Mesenchymal stem cell (in vitro differentiated cells and primary cell): Measurements from ENCODE around the gene TIMM22.
"Not testable (repeated sequence)": the region's sequence is repeated elsewhere in the genome, so short reads cannot be mapped to it uniquely, and the experiment has no call there.

Source experiments
- DNase-seq: peaks from one replicate; pipeline ENCODE4 v3.0.0-alpha.2; 2013
- H2AFZ ChIP-seq: one replicate; pipeline ENCODE4 v1.6.1; 2013; ENCODE audit warnings: low read depth, mild to moderate bottlenecking, control low read depth, inconsistent platforms, low read length, moderate library complexity
- H2AK5ac ChIP-seq: 2 replicates; pipeline ENCODE4 v1.6.1; 2013; ENCODE audit warnings: low read length, moderate library complexity, mild to moderate bottlenecking, inconsistent platforms; ENCODE audit not compliant: severe bottlenecking
- H2BK120ac ChIP-seq: one replicate; pipeline ENCODE4 v1.6.1; 2013; ENCODE audit warnings: low read depth, mild to moderate bottlenecking, inconsistent platforms, low read length, moderate library complexity
- H2BK12ac ChIP-seq, 2 experiments: one replicate each; pipeline ENCODE4 v1.6.1; 2013; ENCODE audit warnings: inconsistent platforms in 2 of 2, low read length in 2 of 2, mild to moderate bottlenecking in 2 of 2, moderate library complexity in 2 of 2, control low read depth in 1 of 2
- H2BK15ac ChIP-seq: one replicate; pipeline ENCODE4 v1.6.1; 2013; ENCODE audit warnings: mild to moderate bottlenecking, low read depth, inconsistent platforms; ENCODE audit not compliant: poor library complexity, severe bottlenecking
- H2BK5ac ChIP-seq: 2 replicates; pipeline ENCODE4 v1.6.1; 2013; ENCODE audit warnings: low read depth, mild to moderate bottlenecking, low read length, control low read depth, inconsistent platforms; ENCODE audit not compliant: poor library complexity, severe bottlenecking
- H3K14ac ChIP-seq, 2 experiments: one replicate each; pipeline ENCODE4 v1.6.1; 2013; ENCODE audit warnings: inconsistent platforms in 2 of 2, low read length in 2 of 2, control low read depth in 1 of 2, mild to moderate bottlenecking in 1 of 2, moderate library complexity in 1 of 2
- H3K18ac ChIP-seq, 2 experiments: one replicate each; pipeline ENCODE4 v1.6.1; 2013; ENCODE audit warnings: inconsistent platforms in 2 of 2, low read length in 2 of 2, control low read depth in 1 of 2, low read depth in 1 of 2, mild to moderate bottlenecking in 1 of 2
- H3K23ac ChIP-seq, 2 experiments: one replicate each; pipeline ENCODE4 v1.6.1; 2013; ENCODE audit warnings: inconsistent platforms in 2 of 2, low read length in 2 of 2, mild to moderate bottlenecking in 2 of 2, moderate library complexity in 2 of 2, control low read depth in 1 of 2
- H3K27ac ChIP-seq: 2 replicates; pipeline ENCODE4 v1.5.1; 2013; ENCODE audit warnings: mild to moderate bottlenecking, moderate library complexity, low read length, control low read depth, inconsistent platforms; ENCODE audit not compliant: poor library complexity, severe bottlenecking
- H3K27me3 ChIP-seq, 2 experiments: 2 replicates each; pipeline versions ENCODE4 v1.6.1 to v1.7.0; 2013; ENCODE audit warnings: low read length in 2 of 2, mild to moderate bottlenecking in 2 of 2, moderate library complexity in 2 of 2, control low read depth in 1 of 2, inconsistent platforms in 1 of 2; ENCODE audit not compliant: control insufficient read depth in 1 of 2, insufficient read depth in 1 of 2
- H3K36me3 ChIP-seq, 2 experiments: 2 replicates each; pipeline versions ENCODE4 v1.6.1 to v1.7.0; 2013; ENCODE audit warnings: low read length in 2 of 2, control low read depth in 1 of 2, inconsistent platforms in 1 of 2, low read depth in 1 of 2, mild to moderate bottlenecking in 1 of 2; ENCODE audit not compliant: insufficient read depth in 2 of 2, control insufficient read depth in 1 of 2
- H3K4ac ChIP-seq, 2 experiments: one replicate each; pipeline ENCODE4 v1.6.1; 2013; ENCODE audit warnings: inconsistent platforms in 2 of 2, low read length in 2 of 2, mild to moderate bottlenecking in 2 of 2, moderate library complexity in 2 of 2, control low read depth in 1 of 2, low read depth in 1 of 2
- H3K4me1 ChIP-seq: 2 replicates; pipeline ENCODE4 v1.6.1; 2013; ENCODE audit warnings: low read depth, low read length, control low read depth; ENCODE audit not compliant: control insufficient read depth, insufficient read depth
- H3K4me2 ChIP-seq: 2 replicates; pipeline ENCODE4 v1.6.1; 2013; ENCODE audit warnings: low read length, mild to moderate bottlenecking, inconsistent platforms; ENCODE audit not compliant: poor library complexity, severe bottlenecking
- H3K4me3 ChIP-seq, 2 experiments: 2 replicates each; pipeline versions ENCODE4 v1.5.1 to v1.7.0; 2013; ENCODE audit warnings: low read length in 2 of 2, mild to moderate bottlenecking in 2 of 2, control low read depth in 1 of 2, low read depth in 1 of 2; ENCODE audit not compliant: insufficient read depth in 1 of 2
- H3K79me1 ChIP-seq: replicated peaks from 2 replicates; pipeline ENCODE4 v1.6.1; 2013; ENCODE audit warnings: mild to moderate bottlenecking, control low read depth, low read length, inconsistent platforms; ENCODE audit not compliant: poor library complexity, severe bottlenecking
- H3K9ac ChIP-seq: 2 replicates; pipeline ENCODE4 v1.7.0; 2013; ENCODE audit warnings: mild to moderate bottlenecking, low read length, moderate library complexity
- H3K9me3 ChIP-seq: 2 replicates; pipeline ENCODE4 v1.7.0; 2013; ENCODE audit warnings: mild to moderate bottlenecking, low read length; ENCODE audit not compliant: control insufficient read depth
- H4K8ac ChIP-seq: one replicate; pipeline ENCODE4 v1.6.1; 2013; ENCODE audit warnings: inconsistent platforms, mild to moderate bottlenecking, low read length, moderate library complexity
- H4K91ac ChIP-seq: one replicate; pipeline ENCODE4 v1.6.1; 2013; ENCODE audit warnings: mild to moderate bottlenecking, low read length, inconsistent platforms
- WGBS: methylation state at CpG from one replicate; pipeline ENCODE4 v1.1.7; 2013; ENCODE audit warnings: mixed read lengths; 5-methylcytosine and 5-hydroxymethylcytosine counted together

Gene TIMM22

GRCh38 chr17:973053-973452 lies 23.9 kb upstream of the TIMM22 start:
- no peak overlapping the region for H3K27ac ChIP-seq
- no peak overlapping the region for H2BK120ac ChIP-seq
- no peak overlapping the region for H3K9ac ChIP-seq
- peaks cover 21% of the 10 kb centered on the region for H3K4me1 ChIP-seq
- H3K36me3 ChIP-seq: peaks cover 0 to 12% of the 10 kb centered on the region in 2 experiments
- no peak overlapping the region for H2BK5ac ChIP-seq
- no peak overlapping the region for H3K4me2 ChIP-seq
- WGBS: 87% methylated on average over 12 of the region's 12 CpGs
- no peak overlapping the region for H3K23ac ChIP-seq
- H3K9me3 ChIP-seq: no peaks in the 10 kb centered on the region
- H2BK15ac ChIP-seq: no peak overlapping the region
- peaks cover 17% of the 10 kb centered on the region for H3K79me1 ChIP-seq
- no peak overlapping the region for H2AK5ac ChIP-seq
- no peak overlapping the region for H3K4ac ChIP-seq
- no peak overlapping the region for H2AFZ ChIP-seq
- H3K27me3 ChIP-seq: peaks cover 0 to 28% of the 10 kb centered on the region in 2 experiments
- H4K91ac ChIP-seq: no peak overlapping the region
- H4K8ac ChIP-seq: peak overlapping the region; percentile 45
- no peak overlapping the region for H3K14ac ChIP-seq
- H3K18ac ChIP-seq: no peak overlapping the region
- DNase-seq: no peak
- peak overlapping the region in 1 of 2 experiments; percentile 45 for H2BK12ac ChIP-seq
- no peak overlapping the region for H3K4me3 ChIP-seq

DNA sequence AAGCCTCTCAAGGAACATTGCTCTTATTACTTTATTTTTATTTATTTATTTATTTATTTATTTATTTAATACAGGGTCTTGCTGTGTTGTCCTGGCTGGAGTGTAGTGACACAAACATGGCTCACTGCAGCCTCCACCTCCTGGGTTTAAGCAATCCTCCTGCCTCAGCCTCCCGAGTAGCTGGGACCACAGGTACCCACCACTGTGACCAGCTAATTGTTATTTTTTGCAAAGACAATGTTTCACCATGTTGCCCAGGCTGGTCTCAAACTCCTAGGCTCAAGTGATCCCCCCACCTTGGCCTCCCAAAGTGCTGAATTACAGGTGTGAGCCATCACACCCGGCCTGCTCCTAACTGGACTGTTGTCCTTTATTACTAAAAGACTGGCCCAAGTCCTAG lies 22.2 kb upstream of the TIMM22 start:
- peaks cover 0 to 28% of the 10 kb centered on the region in 2 experiments for H3K27me3 ChIP-seq
- not testable (repeated sequence) for H3K27ac ChIP-seq, H3K18ac ChIP-seq, H3K4me3 ChIP-seq, DNase-seq, H2BK15ac ChIP-seq, H3K14ac ChIP-seq, H3K9ac ChIP-seq, H2AK5ac ChIP-seq, H2BK120ac ChIP-seq, H3K9me3 ChIP-seq, H4K8ac ChIP-seq, H2AFZ ChIP-seq, H3K36me3 ChIP-seq, H2BK5ac ChIP-seq, H3K4ac ChIP-seq, H3K4me2 ChIP-seq, H4K91ac ChIP-seq, H2BK12ac ChIP-seq
- H3K4me1 ChIP-seq: peaks cover 15% of the 10 kb centered on the region
- H3K23ac ChIP-seq: peak overlapping the region in 1 of 2 experiments; percentile 9
- H3K79me1 ChIP-seq: peaks cover 13% of the 10 kb centered on the region
- 93% methylated on average over 2 of the region's 2 CpGs for WGBS

GRCh38 chr17:975371-975915 lies 21.5 kb upstream of the TIMM22 start:
- Histone ChIP-seq H4K91ac (no peak overlapping the region), H3K9me3 (no peaks in the 10 kb centered on the region), H3K27ac (no peak overlapping the region), H2AFZ (no peak overlapping the region), H3K4ac (no peak overlapping the region), H2AK5ac (no peak overlapping the region), H3K4me3 (peak overlapping the region in 1 of 2 experiments; percentile 48), H3K4me1 (peaks cover 15% of the 10 kb centered on the region), H3K27me3 (peaks cover 0 to 23% of the 10 kb centered on the region in 2 experiments), H3K18ac (no peak overlapping the region), H2BK120ac (peak overlapping the region; percentile 21), H2BK15ac (no peak overlapping the region), H3K14ac (no peak overlapping the region), H2BK5ac (no peak overlapping the region), H4K8ac (no peak overlapping the region), H2BK12ac (peak overlapping the region in 1 of 2 experiments; percentile 47), H3K4me2 (no peak overlapping the region), H3K23ac (no peak overlapping the region), H3K36me3 (peaks cover 0 to 6% of the 10 kb centered on the region in 2 experiments), H3K9ac (peak overlapping the region; percentile 56), H3K79me1 (peaks cover 8% of the 10 kb centered on the region)
- peak; percentile 38 for DNase-seq
- 65% methylated on average over 4 of the region's 5 CpGs for WGBS

DNA sequence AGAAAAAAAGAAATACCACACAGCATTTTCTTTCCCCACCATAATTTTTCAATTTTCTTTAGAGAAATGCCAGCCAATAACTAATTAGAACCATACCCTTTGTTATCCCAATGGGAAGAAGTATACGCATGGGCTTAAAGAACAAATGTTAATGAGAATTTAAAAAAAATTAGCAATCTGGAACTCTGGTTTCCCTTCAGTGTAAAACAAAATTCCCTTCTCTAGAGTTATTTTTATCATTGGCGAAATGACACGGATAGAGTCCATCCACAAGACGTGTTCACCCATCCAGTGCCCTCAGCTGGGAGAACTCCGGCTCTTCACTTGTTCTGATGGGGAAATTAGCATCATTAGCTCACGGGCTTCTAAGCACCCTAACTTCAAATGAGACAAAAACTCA lies 20.6 kb upstream of the TIMM22 start:
- H4K91ac ChIP-seq: no peak overlapping the region
- H3K4me3 ChIP-seq: no peak overlapping the region
- H3K18ac ChIP-seq: no peak overlapping the region
- no peaks in the 10 kb centered on the region for H3K9me3 ChIP-seq
- H3K23ac ChIP-seq: no peak overlapping the region
- H3K27me3 ChIP-seq: peaks cover 0 to 20% of the 10 kb centered on the region in 2 experiments
- no peak overlapping the region for H2BK12ac ChIP-seq
- no peak overlapping the region for H2AFZ ChIP-seq
- no peak overlapping the region for H3K14ac ChIP-seq
- WGBS: 96% methylated on average over 5 of the region's 6 CpGs
- no peak overlapping the region for H4K8ac ChIP-seq
- H2BK120ac ChIP-seq: no peak overlapping the region
- peaks cover 6% of the 10 kb centered on the region for H3K79me1 ChIP-seq
- H2AK5ac ChIP-seq: no peak overlapping the region
- no peak overlapping the region for H3K4me2 ChIP-seq
- peak overlapping the region; percentile 56 for H3K9ac ChIP-seq
- peaks cover 16% of the 10 kb centered on the region for H3K4me1 ChIP-seq
- H3K4ac ChIP-seq: no peak overlapping the region
- H2BK15ac ChIP-seq: no peak overlapping the region
- no peak overlapping the region for H2BK5ac ChIP-seq
- DNase-seq: no peak
- H3K27ac ChIP-seq: no peak overlapping the region
- H3K36me3 ChIP-seq: peaks cover 0 to 6% of the 10 kb centered on the region in 2 experiments
